Kidney epithelial cell (primary cell): ENCODE data around the gene UBE2K. TPM values are rescaled to one million over a fixed set of nuclear protein-coding genes. Genes with fewer than 3 reads are reported as not detected.
A peak's percentile ranks its signal among the peaks of the same experiment; 100 is the strongest.

Experiments used
- DNase-seq: peaks from one replicate; pipeline ENCODE4 v3.0.0-alpha.2; 2010; ENCODE audit warnings: low read depth
- H3K27me3 ChIP-seq: 2 replicates; pipeline ENCODE4 v1.6.0; 2011; ENCODE audit warnings: low read length; ENCODE audit not compliant: control insufficient read depth, insufficient read depth
- H3K36me3 ChIP-seq: 2 replicates; pipeline ENCODE4 v1.5.1; 2011; ENCODE audit warnings: low read length; ENCODE audit not compliant: control insufficient read depth, insufficient read depth
- H3K4me3 ChIP-seq: 2 replicates; pipeline ENCODE4 v1.5.1; 2011; ENCODE audit warnings: low read depth, mild to moderate bottlenecking, control low read depth, low read length
- CTCF ChIP-seq: IDR thresholded peaks from 2 replicates; pipeline ENCODE4 v1.5.1; 2011; ENCODE audit warnings: mild to moderate bottlenecking, moderate library complexity, low read length, control low read depth, inconsistent platforms; ENCODE audit not compliant: insufficient read depth, poor library complexity, severe bottlenecking
- total RNA-seq: library from RNA; depleted of rRNA; stranded (reverse); fragments of >200 nt; gene quantifications from 2 replicates; pipeline ENCODE4 v1.2.3, GENCODE V29; 2015

Gene UBE2K
- total RNA-seq, 1 donor from 2014 or later, result 24.9 TPM

GRCh38 chr4:39682138-39682537 is 15.8 kb upstream of the UBE2K start:
- no peak for TF ChIP-seq CTCF
- no peak for DNase-seq
- H3K27me3 ChIP-seq, result no peaks in the 10 kb centered on the region

DNA sequence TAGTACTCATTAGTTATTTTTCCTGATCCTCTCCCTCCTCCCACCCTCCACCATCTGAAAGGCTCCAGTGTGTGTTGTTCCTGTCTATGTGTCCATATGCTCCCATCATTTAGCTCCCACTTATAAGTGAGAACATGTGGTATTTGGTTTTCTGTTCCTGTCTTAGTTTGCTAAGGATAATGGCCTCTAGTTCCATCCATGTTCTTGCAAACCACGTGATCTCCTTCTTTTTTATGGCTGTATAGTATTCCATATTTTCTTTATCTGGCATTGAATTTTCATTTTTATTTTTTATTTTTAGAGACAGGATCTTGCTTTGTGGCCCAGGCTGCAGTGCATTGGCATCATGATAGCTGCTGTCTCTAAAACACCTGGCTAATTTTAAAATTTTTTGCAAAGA is 11.9 kb upstream of the UBE2K start:
- Histone ChIP-seq H3K36me3 (no peaks in the 10 kb centered on the region), H3K4me3 (no peak overlapping the region), H3K27me3 (no peaks in the 10 kb centered on the region)
- DNase-seq, result no peak
- no peak for TF ChIP-seq CTCF

More at GRCh38 chr4:39682138-39682537, 15.8 kb upstream of the UBE2K start:
- no peaks in the 10 kb centered on the region for H3K36me3 ChIP-seq
- H3K4me3 ChIP-seq, result no peak overlapping the region

- H3K4me3 ChIP-seq, result no peak overlapping the region
- H3K27me3 ChIP-seq, result no peaks in the 10 kb centered on the region
- no peak for DNase-seq
- no peaks in the 10 kb centered on the region for H3K36me3 ChIP-seq
- TF ChIP-seq CTCF, result no peak
Observed at GRCh38 chr4:39687014-39687413, 10.9 kb upstream of the UBE2K start.

DNA sequence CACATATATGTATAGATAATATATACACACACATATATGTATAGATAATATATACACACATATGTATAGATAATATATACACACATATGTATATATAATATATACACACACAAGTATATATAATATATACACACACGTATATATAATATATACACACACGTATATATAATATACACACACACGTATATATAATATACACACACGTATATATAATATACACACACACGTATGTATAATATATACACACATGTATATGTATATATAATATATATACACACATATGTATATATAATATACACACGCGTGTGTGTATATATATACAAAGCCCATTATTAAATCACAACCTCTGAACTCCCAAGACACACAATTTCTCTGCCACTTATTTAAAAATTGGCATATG is 8.0 kb upstream of the UBE2K start:
- TF ChIP-seq CTCF, result no peak
- Histone ChIP-seq H3K36me3 (no peaks in the 10 kb centered on the region), H3K4me3 (no peak overlapping the region), H3K27me3 (no peaks in the 10 kb centered on the region)
- no peak for DNase-seq

DNA sequence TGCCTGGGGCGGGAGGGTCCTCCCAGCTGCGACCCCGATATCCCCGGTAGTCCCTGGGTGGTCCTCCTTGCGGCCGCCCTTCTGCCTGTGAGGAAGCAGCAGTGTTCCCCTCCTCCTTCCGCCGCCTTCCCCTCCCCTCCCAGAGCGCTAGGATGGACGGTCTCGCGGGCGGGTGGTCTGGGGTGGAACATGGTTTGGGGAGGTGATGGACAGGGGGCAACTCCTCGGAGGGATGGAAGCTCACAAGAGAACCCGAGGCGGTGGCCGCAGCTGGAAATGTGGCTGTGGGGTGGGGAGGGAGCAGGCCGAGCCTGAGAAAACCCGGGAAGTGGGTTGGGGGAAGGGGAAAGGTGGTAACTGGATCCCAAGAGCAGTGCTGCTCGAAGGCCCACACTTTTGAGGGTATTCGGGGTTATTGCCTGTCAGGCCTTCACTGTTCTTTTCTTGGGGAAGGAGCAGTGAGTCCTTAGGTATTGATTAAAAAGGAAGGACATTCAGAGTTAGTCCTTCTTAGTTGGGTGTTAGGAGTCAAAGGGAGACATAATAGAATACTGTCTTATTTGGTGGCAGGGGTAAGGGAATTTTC is 581 bp downstream of the UBE2K start:
- Histone ChIP-seq H3K36me3 (peaks cover 1% of the 10 kb centered on the region), H3K4me3 (peak overlapping the region; percentile 84), H3K27me3 (no peaks in the 10 kb centered on the region)
- no peak for DNase-seq
- no peak for TF ChIP-seq CTCF
